IPS DF 19.7 (cell line): Measurements from ENCODE around the gene MAGEA4.
"Not testable (repeated sequence)": the region's sequence is repeated elsewhere in the genome, so short reads cannot be mapped to it uniquely, and the experiment has no call there.

Experiments used
- DNase-seq: peaks from one replicate; pipeline ENCODE4 v3.0.0-alpha.2; 2013; ENCODE audit warnings: low read depth, low spot score

MAGEA4 gene, protein sequence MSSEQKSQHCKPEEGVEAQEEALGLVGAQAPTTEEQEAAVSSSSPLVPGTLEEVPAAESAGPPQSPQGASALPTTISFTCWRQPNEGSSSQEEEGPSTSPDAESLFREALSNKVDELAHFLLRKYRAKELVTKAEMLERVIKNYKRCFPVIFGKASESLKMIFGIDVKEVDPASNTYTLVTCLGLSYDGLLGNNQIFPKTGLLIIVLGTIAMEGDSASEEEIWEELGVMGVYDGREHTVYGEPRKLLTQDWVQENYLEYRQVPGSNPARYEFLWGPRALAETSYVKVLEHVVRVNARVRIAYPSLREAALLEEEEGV

GRCh38 chrX:151912780-151913179 lies at the start of gene MAGEA4:
TSS of gene MAGEA4 (plus strand) at chrX:151912889. CDS start at chrX:151923665, 10,776 bp downstream.
- no peak for DNase-seq

- DNase-seq, result no peak
Observed at GRCh38 chrX:151870602-151871001, 42.1 kb upstream of the MAGEA4 start.

DNA sequence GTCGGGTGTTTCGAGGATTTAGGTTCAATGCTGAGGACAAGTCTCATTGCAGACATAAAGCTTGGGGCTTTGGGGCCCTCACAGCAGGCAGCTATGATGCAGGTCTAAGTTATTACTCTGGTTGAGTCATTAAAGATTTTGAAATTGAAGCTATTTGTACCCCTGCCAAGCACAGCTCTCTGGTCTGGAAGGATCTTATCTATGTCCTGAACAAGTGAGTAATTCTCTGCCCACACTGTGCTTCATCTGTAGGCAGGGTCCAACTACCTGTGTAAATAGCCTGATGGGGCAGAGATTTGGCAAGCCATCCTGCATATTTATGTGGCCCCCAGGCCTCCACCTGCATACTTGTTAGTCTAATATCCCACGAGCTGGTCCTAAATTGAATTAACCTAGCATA lies 41.4 kb upstream of the MAGEA4 start:
- DNase-seq, result no peak

DNA sequence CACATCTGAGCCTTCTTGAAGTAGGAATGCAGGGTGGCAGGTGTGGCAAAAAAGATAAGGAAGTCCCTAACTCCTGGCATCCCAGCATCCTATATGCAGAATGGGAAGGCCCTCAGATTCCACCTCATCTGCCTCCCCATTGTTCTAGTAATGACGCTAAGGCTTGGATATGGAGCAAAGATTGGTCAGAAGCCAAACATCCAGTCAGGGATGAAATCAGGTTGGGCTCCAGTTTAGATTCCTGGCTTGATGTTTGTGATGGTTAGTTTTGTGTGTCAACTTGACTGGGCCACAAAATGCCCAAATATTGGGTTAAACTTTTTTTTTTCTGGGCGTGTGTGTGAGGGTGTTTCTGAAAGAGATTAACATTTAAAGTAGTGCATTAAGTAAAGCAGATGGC lies 39.6 kb upstream of the MAGEA4 start:
- DNase-seq, result no peak

GRCh38 chrX:151875270-151876026 lies 37.2 kb upstream of the MAGEA4 start:
- no peak for DNase-seq

- no peak for DNase-seq
Observed at GRCh38 chrX:151878574-151878973, 34.1 kb upstream of the MAGEA4 start.

GRCh38 chrX:151879856-151880255 lies 32.8 kb upstream of the MAGEA4 start:
- DNase-seq, result no peak

GRCh38 chrX:151880895-151881294 lies 31.8 kb upstream of the MAGEA4 start:
- no peak for DNase-seq

DNA sequence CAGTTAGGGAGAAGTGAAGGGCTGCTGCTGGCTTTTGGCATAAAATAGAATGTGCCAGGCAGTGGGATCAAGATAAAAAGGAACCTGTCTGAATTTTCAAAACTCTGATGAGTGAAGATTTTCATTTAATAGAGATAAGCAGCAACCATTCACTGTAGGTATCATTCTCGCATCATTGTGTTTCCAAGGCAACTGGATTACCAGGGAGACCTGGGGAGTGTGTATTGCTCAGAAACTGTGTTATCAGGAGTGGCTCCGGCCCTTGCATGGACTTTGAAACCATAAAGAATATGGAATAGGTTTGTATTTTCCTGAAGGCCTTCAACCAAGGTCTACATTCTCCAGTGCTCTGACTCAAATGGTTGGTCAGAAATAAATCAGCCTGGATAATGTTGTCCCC lies 23.3 kb upstream of the MAGEA4 start:
- no peak for DNase-seq

DNA sequence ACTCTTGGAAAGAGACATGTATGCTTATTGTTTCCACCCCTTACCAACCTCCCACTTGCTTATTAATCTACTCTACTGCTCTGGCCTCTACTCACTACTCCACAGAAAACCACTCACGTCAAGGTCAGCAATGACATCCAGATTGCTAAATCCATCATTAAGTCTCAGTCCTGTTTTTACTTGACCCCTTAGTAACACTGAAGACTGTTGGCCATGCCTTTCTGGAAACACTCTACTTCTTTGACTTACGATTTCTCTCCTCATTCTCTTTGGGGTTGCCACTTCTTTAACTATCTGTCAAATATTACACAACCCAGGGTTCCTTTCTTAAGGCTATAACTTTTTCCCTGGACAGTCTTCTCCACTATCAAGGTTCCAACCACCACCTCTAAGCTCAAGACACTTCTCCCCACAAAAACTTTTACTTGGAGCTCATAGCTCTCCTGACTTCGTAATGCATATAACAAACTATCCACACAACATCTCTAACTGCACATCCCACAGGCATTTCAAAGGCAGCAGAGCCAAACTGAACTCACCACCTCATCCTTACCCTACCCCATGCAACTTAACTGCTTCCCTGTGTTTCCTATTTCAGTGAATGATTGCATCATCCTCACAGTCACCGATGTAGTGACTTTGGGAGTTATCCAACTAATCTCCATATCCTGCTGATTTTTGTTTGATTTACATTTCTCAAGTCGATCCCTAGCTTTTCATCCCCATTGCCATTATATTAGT lies 15.8 kb upstream of the MAGEA4 start:
- DNase-seq, result no peak

- DNase-seq, result no peak
Observed at GRCh38 chrX:151899622-151900021, 13.1 kb upstream of the MAGEA4 start.

GRCh38 chrX:151901826-151902225 lies 10.9 kb upstream of the MAGEA4 start:
- no peak for DNase-seq

- DNase-seq, result no peak
Observed at GRCh38 chrX:151902813-151903591, 9.7 kb upstream of the MAGEA4 start.

DNA sequence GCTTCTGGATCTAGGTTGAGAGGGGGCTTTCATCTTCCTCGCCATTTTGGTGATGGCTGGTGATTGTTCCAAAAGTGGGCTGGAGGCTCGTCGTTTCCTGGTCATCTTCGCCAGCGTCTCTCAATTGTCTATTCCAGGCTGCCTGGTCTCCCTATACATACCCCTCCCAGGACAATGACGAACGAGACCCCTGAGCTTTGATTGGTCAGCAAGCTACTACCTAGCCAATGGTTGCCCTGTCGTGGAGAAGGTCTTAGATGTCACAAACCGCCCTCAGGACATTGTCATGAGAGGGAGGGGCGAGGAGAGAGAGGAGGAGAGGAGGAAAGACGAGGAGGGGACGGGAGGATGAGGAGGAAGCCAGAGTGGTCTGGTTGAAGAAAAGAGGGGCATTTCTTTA lies 7.7 kb upstream of the MAGEA4 start:
- DNase-seq, result no peak

DNA sequence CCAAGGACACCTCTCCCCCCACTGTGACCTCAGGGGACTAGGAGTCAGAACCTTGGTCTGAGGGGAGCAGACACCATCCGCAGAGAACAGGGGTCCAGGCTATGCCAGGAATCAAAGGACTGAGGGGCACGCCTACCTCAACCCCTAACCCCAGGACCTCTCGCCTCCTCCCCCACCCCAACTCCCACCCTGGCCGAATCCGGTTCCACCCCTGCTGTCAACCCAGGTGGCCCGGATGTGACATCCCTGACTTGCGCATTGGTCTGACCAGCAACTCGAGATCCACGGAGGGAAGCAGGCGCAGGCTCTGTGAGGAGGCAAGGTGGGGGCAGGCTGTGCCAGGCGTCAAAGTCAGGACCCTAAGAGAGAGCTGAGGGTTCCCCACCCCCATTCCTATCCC lies 468 bp upstream of the MAGEA4 start:
- DNase-seq, result no peak

GRCh38 chrX:151918736-151919135 lies 6.0 kb downstream of the MAGEA4 start:
- not testable (repeated sequence) for DNase-seq

DNA sequence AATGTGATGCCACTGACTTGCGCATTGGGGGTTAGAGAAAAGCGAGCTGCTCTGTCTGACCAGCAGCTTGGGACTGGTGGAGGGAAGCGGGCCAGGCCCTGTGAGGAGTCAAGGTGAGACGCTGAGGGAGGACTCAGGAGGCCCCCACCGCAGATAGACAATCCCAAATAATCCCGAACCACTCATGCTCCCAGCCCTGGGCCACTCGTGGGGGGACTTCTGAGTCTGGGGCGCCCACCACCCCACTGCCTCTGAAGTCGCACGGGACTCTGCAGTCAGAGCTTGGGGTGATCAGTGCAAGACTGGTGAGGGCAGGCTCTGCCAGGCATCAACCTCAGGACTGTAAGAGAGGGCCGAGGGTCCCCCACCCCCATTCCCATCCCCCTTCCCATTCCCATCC lies 6.9 kb downstream of the MAGEA4 start:
- DNase-seq, result no peak

GRCh38 chrX:151920101-151920500 lies 7.4 kb downstream of the MAGEA4 start:
- DNase-seq, result no peak

- no peak for DNase-seq
Observed at GRCh38 chrX:151920530-151920929, 7.8 kb downstream of the MAGEA4 start.

- no peak for DNase-seq
Observed at GRCh38 chrX:151921292-151921691, 8.6 kb downstream of the MAGEA4 start.

DNA sequence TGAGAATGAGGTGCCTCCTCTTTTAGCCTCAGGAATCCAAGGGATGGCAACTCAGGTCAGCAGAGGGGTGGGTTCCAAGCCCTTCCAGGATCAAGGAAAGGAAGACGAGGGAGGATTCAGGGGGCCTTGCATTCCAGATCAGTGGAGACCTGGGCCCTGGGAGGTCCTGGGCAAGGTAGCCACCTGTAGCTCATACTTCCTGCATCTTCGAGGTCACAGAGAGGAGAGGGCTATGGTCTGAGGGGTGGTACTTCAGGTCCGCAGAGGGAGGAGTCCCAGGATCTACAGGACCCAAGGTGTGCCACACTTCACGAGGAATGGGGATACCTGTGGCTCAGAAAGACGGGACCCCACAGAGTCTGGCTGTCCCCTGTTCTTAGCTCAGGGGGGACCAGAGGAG lies 9.2 kb downstream of the MAGEA4 start:
- no peak for DNase-seq

GRCh38 chrX:151922692-151923091 lies 10.0 kb downstream of the MAGEA4 start:
- DNase-seq, result no peak
